ENCODE data around the gene DLST. TPM values are rescaled to one million over a fixed set of nuclear protein-coding genes. Genes with fewer than 3 reads are reported as not detected.

DLST gene
- polyA plus RNA-seq, 1 donor (not counting 4 experiments of a cell fraction or from before 2014, with no cell fraction given) = 114 TPM

- Histone ChIP-seq H3K27ac (ENCODE audit: control insufficient read depth, insufficient read depth, low read length) (no peak overlapping the region), H3K9me1 (ENCODE audit: control insufficient read depth, extremely low read depth, insufficient read depth, low read length) (no peaks in the 10 kb centered on the region), H3K79me2 (ENCODE audit: control insufficient read depth, insufficient read depth, low read length) (no peaks in the 10 kb centered on the region), H3K9me3 (ENCODE audit: control insufficient read depth, low read depth, low read length) (no peaks in the 10 kb centered on the region), H3K4me2 (ENCODE audit: control insufficient read depth, extremely low read depth, insufficient read depth, low read depth, low read length) (no peak overlapping the region), H3K4me1 (ENCODE audit: control insufficient read depth, extremely low read depth, insufficient read depth, low read length) (no peaks in the 10 kb centered on the region), H3K27me3 (ENCODE audit: control insufficient read depth, extremely low read depth, insufficient read depth, low read length) (no peaks in the 10 kb centered on the region), H2AFZ (ENCODE audit: control insufficient read depth, low read length) (no peak overlapping the region), H3K4me3 (ENCODE audit: control insufficient read depth in 2 of 3, extremely low read depth in 1 of 3, insufficient read depth in 2 of 3, low read depth in 1 of 3, low read length in 3 of 3) (no peak overlapping the region), H3K9ac (ENCODE audit: control insufficient read depth, extremely low read depth, insufficient read depth, low read length) (no peak overlapping the region), H4K20me1 (ENCODE audit: control insufficient read depth, extremely low read depth, insufficient read depth, low read length) (no peaks in the 10 kb centered on the region), H3K36me3 (ENCODE audit: control insufficient read depth in 2 of 2, extremely low read depth in 1 of 2, insufficient read depth in 2 of 2, low read length in 2 of 2) (no peaks in the 10 kb centered on the region)
- no peak for TF ChIP-seq CTCF (optimal IDR thresholded peaks at IDR 0.05 in 1 of 3, IDR thresholded peaks at IDR 0.05 in 1 of 3, conservative IDR thresholded peaks at IDR 0.05 in 1 of 3; ENCODE audit: extremely low read depth in 1 of 3, insufficient read depth in 2 of 3, low read length in 3 of 3)
- TF ChIP-seq EZH2 (IDR thresholded peaks at IDR 0.05; ENCODE audit: low read length) = no peak
- DNase-seq (ENCODE audit: low read depth, low spot score) = no peak
- FAIRE-seq = peak; percentile 9
- dilution Hi-C loops (cut with MboI; ENCODE audit: extremely low pct_ligation_motif_present, low sequenced_read_pairs) = no loop called here
Measured at GRCh38 chr14:74859757-74860552, 21.8 kb upstream of the DLST start.

DNA sequence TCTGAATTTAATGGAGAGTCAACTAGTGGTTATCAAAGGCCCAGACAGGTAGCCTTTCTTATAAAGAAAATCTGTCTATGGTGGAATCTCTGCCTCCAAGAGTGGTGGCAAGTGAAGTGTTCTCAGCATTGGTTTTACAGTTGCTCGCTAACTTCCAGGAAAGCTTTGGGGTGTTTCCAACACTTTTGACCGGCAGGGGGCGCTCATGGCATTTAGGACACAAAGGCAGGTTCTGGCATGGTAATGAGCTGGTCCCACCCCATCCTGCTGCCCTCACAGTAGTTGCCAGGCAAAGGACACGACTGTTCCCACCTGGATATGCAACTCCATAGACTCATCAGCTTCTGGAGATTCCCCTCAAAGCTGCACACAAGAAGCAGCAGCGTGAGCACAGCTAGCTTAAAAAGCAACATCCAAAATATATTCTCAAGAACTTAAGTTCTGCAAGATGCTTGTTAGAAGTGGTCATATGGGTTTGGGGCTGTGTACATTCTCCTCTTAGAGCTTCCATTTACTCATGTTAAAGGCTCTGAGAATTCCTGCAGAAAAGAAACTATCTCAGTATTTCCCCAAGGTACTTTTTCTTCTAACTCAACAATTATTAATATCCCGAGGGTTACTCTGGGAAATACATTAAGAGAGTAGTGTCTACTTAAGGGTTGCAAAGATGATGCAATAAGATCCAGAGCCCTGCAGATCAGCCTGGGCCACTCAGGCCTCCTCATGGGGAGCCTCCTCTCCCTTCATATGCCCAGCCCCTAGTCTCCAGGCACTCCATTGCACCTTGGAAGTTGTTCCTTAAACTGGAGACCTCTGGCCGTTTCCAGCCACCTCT is 20.6 kb upstream of the DLST start:
- Histone ChIP-seq H2AFZ (ENCODE audit: control insufficient read depth, low read length) (no peak overlapping the region), H3K9ac (ENCODE audit: control insufficient read depth, extremely low read depth, insufficient read depth, low read length) (no peak overlapping the region), H3K9me1 (ENCODE audit: control insufficient read depth, extremely low read depth, insufficient read depth, low read length) (no peaks in the 10 kb centered on the region), H4K20me1 (ENCODE audit: control insufficient read depth, extremely low read depth, insufficient read depth, low read length) (no peaks in the 10 kb centered on the region), H3K36me3 (ENCODE audit: control insufficient read depth in 2 of 2, extremely low read depth in 1 of 2, insufficient read depth in 2 of 2, low read length in 2 of 2) (no peaks in the 10 kb centered on the region), H3K79me2 (ENCODE audit: control insufficient read depth, insufficient read depth, low read length) (no peaks in the 10 kb centered on the region), H3K9me3 (ENCODE audit: control insufficient read depth, low read depth, low read length) (no peaks in the 10 kb centered on the region), H3K4me3 (ENCODE audit: control insufficient read depth in 2 of 3, extremely low read depth in 1 of 3, insufficient read depth in 2 of 3, low read depth in 1 of 3, low read length in 3 of 3) (no peak overlapping the region), H3K4me1 (ENCODE audit: control insufficient read depth, extremely low read depth, insufficient read depth, low read length) (no peaks in the 10 kb centered on the region), H3K27me3 (ENCODE audit: control insufficient read depth, extremely low read depth, insufficient read depth, low read length) (peaks cover 2% of the 10 kb centered on the region), H3K4me2 (ENCODE audit: control insufficient read depth, extremely low read depth, insufficient read depth, low read depth, low read length) (no peak overlapping the region), H3K27ac (ENCODE audit: control insufficient read depth, insufficient read depth, low read length) (no peak overlapping the region)
- dilution Hi-C loops (cut with MboI; ENCODE audit: extremely low pct_ligation_motif_present, low sequenced_read_pairs) = no loop called here
- peak; percentile 79 for FAIRE-seq
- DNase-seq (ENCODE audit: low read depth, low spot score) = peak; percentile 70
- TF ChIP-seq CTCF (optimal IDR thresholded peaks at IDR 0.05 in 1 of 3, IDR thresholded peaks at IDR 0.05 in 1 of 3, conservative IDR thresholded peaks at IDR 0.05 in 1 of 3; ENCODE audit: extremely low read depth in 1 of 3, insufficient read depth in 2 of 3, low read length in 3 of 3) (peak; percentile 86 to 89 (median 87)), EZH2 (IDR thresholded peaks at IDR 0.05; ENCODE audit: low read length) (no peak)
